SU-DHL-6 (cell line): ENCODE data around the gene SOD3.

ENCODE experiments used
- H2AFZ ChIP-seq: fragments of 200-600 bp; sonication (generic); 2 replicates; pipeline ENCODE4 v1.6.1; 2014; ENCODE audit warnings: low read depth, mild to moderate bottlenecking, moderate library complexity, mixed read lengths, antibody characterized with exemption, low read length; ENCODE audit not compliant: severe bottlenecking
- H3F3A ChIP-seq: fragments of 200-600 bp; shearing (Covaris generic); 2 replicates; pipeline ENCODE4 v1.6.0; 2016; ENCODE audit warnings: antibody characterized with exemption, mild to moderate bottlenecking; ENCODE audit not compliant: insufficient read depth
- H3K27ac ChIP-seq: fragments of 200-600 bp; sonication (generic); 2 replicates; pipeline ENCODE4 v1.5.1; 2016; ENCODE audit warnings: low read depth, mild to moderate bottlenecking, low read length, moderate library complexity, mixed read lengths
- H3K27me3 ChIP-seq: fragments of 200-600 bp; sonication (generic), shearing (Covaris generic); 2 replicates; pipeline ENCODE4 v1.6.0; 2014; ENCODE audit warnings: mild to moderate bottlenecking, low read length
- H3K36me3 ChIP-seq: fragments of 200-600 bp; sonication (generic); 2 replicates; pipeline ENCODE4 v1.6.1; 2014; ENCODE audit warnings: mild to moderate bottlenecking, low read length, mixed read lengths
- H3K4me2 ChIP-seq: fragments of 300-600, 200-600 bp; shearing (Covaris generic), sonication (generic); 2 replicates; pipeline ENCODE4 v1.6.0; 2014; ENCODE audit warnings: low read length, low read depth, mild to moderate bottlenecking; ENCODE audit not compliant: poor library complexity, severe bottlenecking
- H3K4me3 ChIP-seq: fragments of 200-600 bp; sonication (generic); 2 replicates; pipeline ENCODE4 v1.5.1; 2014; ENCODE audit warnings: antibody characterized with exemption, low read length, mild to moderate bottlenecking, mixed read lengths; ENCODE audit not compliant: insufficient read depth, poor library complexity, severe bottlenecking
- H3K79me2 ChIP-seq: fragments of 200-600 bp; sonication (generic); 2 replicates; pipeline ENCODE4 v1.6.1; 2014; ENCODE audit warnings: mild to moderate bottlenecking, low read length, moderate library complexity; ENCODE audit not compliant: insufficient read depth
- H3K9ac ChIP-seq: fragments of 200-600 bp; sonication (generic); 2 replicates; pipeline ENCODE4 v1.7.0; 2014; ENCODE audit warnings: mild to moderate bottlenecking, low read length
- H3K9me2 ChIP-seq: fragments of 200-600 bp; sonication (generic); replicated peaks from 2 replicates; pipeline ENCODE4 v1.6.1; 2014; ENCODE audit warnings: low read length; ENCODE audit not compliant: insufficient read depth
- H3K9me3 ChIP-seq: fragments of 200-600 bp; sonication (generic); 2 replicates; pipeline ENCODE4 v1.6.1; 2014; ENCODE audit warnings: low read length, mixed read lengths; ENCODE audit not compliant: insufficient read depth
- H4K20me1 ChIP-seq: fragments of 200-600 bp; sonication (generic); 2 replicates; pipeline ENCODE4 v1.6.1; 2014; ENCODE audit warnings: low read depth, mild to moderate bottlenecking, antibody characterized with exemption, low read length, moderate library complexity, mixed read lengths
- CTCF ChIP-seq: fragments of 200-600 bp; sonication (generic); IDR thresholded peaks from one replicate; pipeline ENCODE4 v1.5.1; 2017; ENCODE audit warnings: antibody characterized with exemption, mild to moderate bottlenecking, low read length, moderate library complexity; ENCODE audit not compliant: insufficient read depth, poor library complexity, severe bottlenecking
- EZH2phosphoT487 ChIP-seq: fragments of 200-600 bp; sonication (generic), shearing (Covaris generic); conservative IDR thresholded peaks from 2 replicates; pipeline ENCODE4 v1.6.1; 2018; ENCODE audit warnings: mild to moderate bottlenecking, antibody characterized with exemption, low read length, moderate library complexity, mixed read lengths

Gene SOD3

GRCh38 chr4:24840826-24841543, 45.6 kb downstream of the SOD3 start:
- Histone ChIP-seq H4K20me1 (no peaks in the 10 kb centered on the region), H3K27ac (no peak overlapping the region), H2AFZ (no peak overlapping the region), H3K4me2 (no peak overlapping the region), H3K36me3 (no peaks in the 10 kb centered on the region), H3K9me2 (no peaks in the 10 kb centered on the region), H3K9me3 (no peaks in the 10 kb centered on the region), H3K9ac (no peak overlapping the region), H3K27me3 (no peaks in the 10 kb centered on the region), H3K4me3 (no peak overlapping the region), H3F3A (no peaks in the 10 kb centered on the region), H3K79me2 (no peaks in the 10 kb centered on the region)
- TF ChIP-seq CTCF: no peak
- TF ChIP-seq EZH2phosphoT487: no peak

DNA sequence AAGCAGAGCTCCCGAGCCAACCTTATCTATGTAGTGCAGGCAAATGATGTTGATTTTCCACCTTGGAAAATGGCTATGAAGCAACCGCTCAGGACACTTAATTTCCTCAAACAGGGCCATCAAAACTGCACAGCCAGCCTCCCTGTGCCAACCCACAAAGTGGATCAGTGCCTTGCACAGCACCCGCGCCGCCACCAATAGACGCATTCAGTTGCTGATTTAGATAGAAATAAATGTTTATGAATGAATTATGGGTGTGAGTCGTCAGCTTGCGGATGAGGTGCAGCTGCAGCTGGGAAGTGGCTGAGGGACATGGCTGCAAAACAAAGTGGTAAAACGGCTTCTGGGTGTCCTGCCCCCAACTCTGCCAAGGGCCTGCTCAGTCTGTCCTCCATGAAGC, 47.0 kb downstream of the SOD3 start:
- Histone ChIP-seq H3F3A (no peaks in the 10 kb centered on the region), H3K27ac (no peak overlapping the region), H3K4me3 (no peak overlapping the region), H2AFZ (no peak overlapping the region), H3K9me3 (no peaks in the 10 kb centered on the region), H3K27me3 (no peaks in the 10 kb centered on the region), H3K9me2 (no peaks in the 10 kb centered on the region), H3K4me2 (no peak overlapping the region), H3K36me3 (no peaks in the 10 kb centered on the region), H3K9ac (no peak overlapping the region), H3K79me2 (no peaks in the 10 kb centered on the region), H4K20me1 (no peaks in the 10 kb centered on the region)
- no peak for TF ChIP-seq EZH2phosphoT487
- TF ChIP-seq CTCF: no peak

- H4K20me1 ChIP-seq: no peaks in the 10 kb centered on the region
- no peak overlapping the region for H3K27ac ChIP-seq
- H3K4me3 ChIP-seq: no peak overlapping the region
- H3K79me2 ChIP-seq: no peaks in the 10 kb centered on the region
- no peak overlapping the region for H3K9ac ChIP-seq
- H3K4me2 ChIP-seq: no peak overlapping the region
- no peak overlapping the region for H2AFZ ChIP-seq
- H3K9me3 ChIP-seq: no peaks in the 10 kb centered on the region
- TF ChIP-seq CTCF: no peak
- no peak for TF ChIP-seq EZH2phosphoT487
- H3K27me3 ChIP-seq: no peaks in the 10 kb centered on the region
- no peaks in the 10 kb centered on the region for H3F3A ChIP-seq
- H3K9me2 ChIP-seq: no peaks in the 10 kb centered on the region
- H3K36me3 ChIP-seq: no peaks in the 10 kb centered on the region
Measured at GRCh38 chr4:24843096-24843495, 47.7 kb downstream of the SOD3 start.
